ENCODE data around the gene C1QTNF3.
"Not testable (repeated sequence)": the region's sequence is repeated elsewhere in the genome, so short reads cannot be mapped to it uniquely, and the experiment has no call there.

C1QTNF3 gene

DNA sequence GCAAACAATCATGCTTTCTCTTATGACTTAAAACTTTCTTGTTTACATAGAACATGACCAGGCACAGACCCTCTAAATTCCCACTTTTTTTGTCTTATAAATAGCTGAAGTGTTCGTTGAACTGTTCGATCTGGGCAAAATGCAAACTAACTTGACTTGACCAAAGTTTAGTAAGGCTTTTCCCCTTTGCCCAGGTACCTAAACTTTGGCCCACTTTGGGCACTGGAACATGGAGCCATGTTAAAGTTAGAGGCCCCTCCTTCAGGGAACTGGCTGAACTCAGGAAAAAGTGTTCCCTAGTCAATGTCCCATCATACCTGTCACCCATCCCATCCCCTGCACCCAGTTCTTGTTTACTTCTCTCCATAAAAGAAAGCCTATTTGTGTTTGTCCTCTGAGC lies 25.8 kb downstream of the C1QTNF3 start:
- DNase-seq, result no peak

DNA sequence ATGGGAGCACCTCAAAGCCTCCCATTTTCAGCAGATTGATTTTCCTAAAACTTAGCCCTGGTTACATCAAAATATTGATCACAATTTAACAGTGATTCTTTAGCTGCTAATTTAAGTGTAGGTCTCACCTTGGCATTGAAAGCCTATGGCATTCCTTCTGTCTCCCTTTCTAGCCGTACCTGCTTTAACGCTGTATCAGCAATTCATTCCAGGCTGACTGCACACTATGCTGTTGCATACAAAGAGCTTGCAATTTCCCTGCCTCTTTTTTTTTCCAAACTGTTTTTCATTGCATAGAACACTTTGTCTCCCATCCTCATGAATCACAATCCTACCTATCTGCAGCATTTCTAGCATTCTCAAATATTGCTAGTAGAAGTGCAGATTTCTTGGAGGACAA lies 26.3 kb downstream of the C1QTNF3 start:
- DNase-seq, result no peak

DNA sequence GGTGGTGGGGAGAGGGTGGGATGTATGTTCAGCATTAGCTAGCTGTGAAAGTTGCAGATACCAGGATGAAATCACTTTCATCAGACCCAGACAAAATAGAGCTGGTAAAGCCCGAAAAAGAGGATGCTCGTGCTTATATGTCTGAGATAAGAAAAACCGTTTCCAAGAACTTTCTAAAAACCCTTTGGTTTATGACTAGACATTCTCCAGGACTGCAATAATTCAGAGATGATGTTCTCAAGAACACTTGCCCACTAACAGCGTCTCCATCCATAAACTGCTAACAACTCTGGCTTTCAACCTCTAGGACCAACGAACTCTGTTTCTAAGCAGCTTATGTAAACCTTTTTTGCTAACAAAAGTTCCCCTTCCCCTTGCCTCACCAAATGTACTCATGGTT lies 26.8 kb downstream of the C1QTNF3 start:
- no peak for DNase-seq

DNA sequence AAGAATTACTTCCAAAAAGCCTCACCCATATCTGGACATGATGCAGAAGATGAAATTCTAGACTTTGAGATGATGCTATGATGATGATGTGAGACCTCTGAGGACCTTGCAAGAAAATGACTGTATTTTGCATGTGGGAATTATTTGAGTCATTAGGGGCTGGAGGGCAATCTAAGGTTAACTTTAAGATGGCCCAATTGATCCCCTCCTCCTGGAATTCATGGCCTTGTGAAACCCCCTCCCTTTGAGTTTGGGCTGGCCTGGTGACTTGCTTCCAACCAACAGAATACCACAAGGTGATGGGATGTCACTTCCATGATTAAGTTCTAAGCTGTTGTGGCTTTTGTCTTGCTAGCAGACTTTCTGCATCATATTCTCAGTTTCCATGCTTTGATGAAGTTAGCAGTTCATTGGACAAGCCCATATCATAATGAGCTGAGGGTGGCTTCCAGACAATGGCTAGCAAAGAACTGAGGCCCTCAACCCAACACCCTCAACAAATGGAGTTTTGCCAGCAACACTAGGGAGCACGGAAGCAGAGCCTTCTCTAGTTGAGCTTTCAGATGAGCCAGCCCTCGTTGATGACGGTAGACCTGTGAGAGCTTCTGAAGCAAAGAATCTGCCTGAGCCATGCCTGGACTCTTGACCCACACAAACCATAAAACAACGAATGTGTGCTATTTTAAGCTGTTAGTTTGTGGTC lies 27.7 kb downstream of the C1QTNF3 start:
- DNase-seq, result no peak

DNA sequence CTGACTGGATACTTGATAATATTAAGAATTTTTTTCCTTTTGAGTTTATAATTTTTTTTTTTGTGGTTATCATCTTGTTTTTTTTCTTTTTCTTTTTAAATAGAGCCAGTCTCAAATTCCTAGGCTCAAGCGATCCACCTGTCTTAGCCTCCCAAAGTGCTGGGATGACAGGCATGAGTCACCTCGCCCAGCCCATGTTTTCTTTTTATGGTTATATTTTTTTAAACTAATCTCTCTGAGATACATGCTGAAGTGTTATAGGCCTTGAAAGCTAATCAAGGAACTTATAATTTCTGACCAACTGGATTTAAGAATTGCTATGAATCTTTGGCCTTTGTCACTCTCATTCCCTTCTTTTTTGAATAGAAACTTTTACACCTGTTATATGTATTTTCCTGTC lies 28.4 kb downstream of the C1QTNF3 start:
- DNase-seq, result no peak

DNA sequence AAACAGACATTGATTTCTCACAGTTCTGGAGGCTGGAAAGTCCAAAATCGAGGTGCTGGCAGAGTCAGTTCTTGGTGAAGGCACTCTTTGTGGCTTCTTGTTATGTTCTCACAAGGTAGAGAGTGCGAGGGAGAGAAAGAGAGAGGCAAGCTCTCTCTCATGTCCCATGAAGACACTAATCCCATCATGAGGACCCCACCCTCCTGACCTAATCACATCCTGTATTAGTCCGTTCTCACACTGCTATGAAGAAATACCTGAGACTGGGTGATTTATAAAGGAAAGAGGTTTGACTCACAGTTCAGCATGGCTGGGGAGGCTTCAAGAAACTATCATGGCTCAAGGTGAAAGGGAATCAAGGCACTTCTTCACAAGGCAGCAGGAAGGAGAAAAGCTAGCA lies 29.5 kb downstream of the C1QTNF3 start:
- DNase-seq, result no peak

DNA sequence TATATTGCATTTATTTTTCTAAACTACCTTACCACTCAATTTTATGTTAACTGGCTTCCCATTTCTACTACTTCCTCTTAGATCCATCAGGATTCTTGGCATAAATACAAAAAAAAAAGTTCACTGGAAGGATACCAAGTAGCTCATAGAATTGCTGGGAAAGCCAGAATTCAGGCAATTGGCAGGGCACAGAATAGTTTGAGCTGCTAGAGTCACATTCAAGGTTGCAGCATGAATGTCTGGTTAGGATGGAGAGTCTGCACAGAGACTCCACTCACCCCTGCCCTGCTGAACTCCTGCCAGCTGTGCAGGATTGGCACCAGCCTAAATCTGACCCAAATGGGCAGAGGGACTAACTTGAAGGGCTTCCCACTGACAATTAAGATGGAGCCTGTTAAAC lies 30.2 kb downstream of the C1QTNF3 start:
- no peak for DNase-seq

DNA sequence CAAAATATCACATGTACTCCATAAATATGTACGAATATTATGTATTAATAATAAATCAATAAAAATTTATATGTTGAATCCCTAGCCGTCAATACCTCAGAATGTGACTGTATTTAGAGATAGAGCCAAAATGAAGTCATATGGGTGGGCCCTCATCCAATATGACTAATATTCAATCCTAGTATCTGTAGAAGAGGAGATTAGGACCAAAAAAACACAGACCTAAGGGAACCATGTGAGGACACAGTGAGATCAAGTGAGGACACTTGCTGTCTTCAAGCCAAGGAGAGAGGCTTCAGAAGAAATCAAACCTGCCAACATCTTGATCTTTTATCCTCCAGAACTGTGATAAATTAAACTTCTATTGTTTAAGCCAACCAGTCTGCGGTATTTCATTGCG lies 31.5 kb downstream of the C1QTNF3 start:
- no peak for DNase-seq

DNA sequence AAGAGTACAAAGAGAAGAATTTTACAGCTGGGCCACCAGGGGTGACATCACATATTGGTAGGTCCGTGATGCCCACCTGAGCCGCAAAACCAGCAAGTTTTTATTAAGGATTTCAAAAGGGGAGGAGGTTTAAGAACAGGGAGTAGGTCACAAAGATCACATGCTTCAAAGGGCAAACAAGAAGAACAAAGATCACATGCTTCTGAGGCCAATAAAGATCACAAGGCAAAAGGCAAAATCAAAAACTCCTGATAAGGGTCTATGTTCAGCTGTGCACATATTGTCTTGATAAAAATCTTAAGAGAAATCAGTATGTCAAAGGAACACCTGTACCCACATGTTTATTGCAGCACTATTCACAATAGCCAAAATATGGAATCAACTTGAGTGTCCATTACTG lies 32.9 kb downstream of the C1QTNF3 start:
- DNase-seq, result not testable (repeated sequence)

DNA sequence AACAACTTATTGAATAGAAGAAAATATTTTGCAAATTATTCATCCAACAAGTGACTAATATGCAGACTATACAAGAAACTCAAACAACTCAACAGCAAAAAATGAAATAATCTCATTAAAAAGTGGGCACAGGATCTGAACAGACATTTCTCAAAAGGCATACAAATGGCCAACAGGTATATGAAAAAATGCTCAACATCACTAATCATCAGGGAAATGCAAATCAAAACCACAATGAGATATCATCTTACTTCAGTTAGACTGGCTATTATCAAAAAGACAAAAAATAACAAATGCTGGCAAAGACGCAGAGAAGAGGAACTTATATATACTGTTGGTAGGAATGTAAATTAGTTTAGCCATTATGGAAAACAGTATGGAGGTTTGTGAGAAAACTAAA lies 33.4 kb downstream of the C1QTNF3 start:
- peak; percentile 20 for DNase-seq

DNA sequence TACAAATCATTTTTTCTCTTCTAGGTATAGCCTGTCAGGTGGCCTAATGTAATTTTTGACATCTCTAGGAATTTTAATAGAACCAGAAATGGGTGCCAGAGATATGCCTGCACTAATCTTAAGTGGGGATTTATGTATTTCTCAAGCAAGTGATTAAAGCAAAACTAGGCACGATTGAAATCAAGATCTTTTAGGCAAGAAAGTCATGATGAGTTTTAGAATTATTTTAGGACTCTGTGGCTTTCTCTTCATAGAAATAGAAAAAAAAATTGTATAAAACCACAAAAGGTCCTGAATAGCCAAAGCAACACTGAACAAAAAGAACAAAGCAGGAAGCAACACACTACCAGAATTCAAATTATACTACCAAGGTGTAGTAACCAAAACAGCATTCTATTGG lies 34.2 kb downstream of the C1QTNF3 start:
- DNase-seq, result no peak

DNA sequence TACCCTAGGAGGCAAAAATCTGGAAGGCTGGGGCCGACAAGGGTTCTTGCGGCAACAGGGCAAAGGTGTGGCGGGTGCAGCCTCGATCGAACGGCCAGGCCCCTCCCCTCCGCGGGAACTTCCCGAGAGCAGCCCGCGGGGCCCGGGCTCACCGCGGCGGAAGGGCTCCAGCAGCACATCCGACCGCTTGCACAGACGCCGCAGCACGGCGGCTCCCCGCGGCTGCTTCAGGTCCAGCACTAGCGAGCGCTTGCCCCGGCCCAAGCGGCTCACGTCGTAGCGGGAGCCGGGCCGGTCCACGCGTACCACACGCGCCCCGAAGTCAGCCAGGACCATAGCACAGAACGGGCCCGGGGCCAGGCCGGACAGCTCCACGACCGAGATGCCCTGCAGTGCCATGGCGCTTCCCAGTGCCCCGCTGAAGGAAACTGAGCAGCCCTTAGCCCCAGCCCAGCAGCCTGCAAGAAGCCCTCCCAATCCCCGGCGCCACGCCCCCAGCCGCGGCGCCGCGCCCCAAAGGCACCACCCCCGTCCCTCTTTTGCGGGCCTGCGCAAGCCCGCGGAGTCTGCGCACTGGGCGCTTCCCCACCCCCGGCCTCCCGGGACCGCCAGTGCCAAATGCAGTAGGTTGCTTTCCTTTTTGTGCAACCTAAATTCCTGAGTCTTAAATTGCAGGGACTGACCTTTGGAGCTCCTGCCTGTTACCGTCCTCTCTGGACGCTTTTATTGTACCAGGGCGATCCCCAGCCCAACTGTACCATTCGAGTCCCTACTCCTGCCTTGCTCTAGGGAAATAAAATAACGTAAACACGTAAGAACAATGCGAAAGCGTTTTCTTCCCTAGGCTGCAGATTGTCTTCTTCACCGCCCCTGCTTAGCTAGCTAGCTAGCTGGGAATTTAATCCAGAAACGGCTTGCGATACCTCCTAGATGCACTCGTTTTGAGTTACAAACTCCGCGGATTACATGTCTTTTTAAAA lies 35.1 kb downstream of the C1QTNF3 start, which contains the start of gene AMACR:
TSS of gene AMACR (minus strand) at position 430 of the 980 bp plus-strand sequence. CDS start at position 399, 31 bp downstream.
- peak; percentile 96 for DNase-seq

DNA sequence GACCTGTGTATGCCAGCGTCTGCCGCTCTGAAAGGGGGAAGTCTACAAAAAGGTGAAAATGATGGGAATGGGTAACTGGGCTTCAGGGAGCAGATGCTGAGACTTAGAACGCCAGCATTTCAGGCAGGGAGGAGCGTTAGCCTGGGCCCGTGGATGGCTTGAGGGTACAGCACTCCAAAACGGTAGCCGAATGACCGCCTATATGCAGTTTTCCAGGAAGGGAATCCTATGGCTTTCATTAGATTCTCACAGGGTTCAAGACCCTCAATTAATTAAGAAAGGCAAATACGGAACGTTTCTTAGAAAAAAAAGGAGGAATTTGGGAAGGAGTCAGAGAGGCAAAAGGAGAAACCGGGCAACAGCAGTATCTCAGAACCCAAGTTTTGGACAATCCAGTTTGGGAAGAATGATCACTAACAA lies 35.8 kb downstream of the C1QTNF3 start:
- DNase-seq, result peak; percentile 22

DNA sequence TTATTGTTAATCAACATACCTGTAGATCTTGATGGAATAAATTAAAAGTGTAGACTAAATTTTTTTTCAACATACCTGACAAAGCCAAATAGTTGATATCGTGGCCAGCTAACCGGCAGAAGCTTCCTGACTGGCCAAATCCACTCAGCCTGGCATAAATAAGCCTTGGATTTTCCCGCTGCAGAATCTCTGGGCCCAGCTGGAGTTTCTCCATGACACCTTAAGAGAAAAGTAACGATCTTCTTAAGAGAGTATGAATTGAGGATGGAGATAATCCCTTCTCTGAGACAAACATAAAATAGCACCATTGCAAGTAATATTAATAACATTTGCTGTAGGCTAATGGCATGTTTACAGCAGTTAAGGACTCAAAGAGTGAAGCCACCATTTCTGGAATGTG lies 37.3 kb downstream of the C1QTNF3 start:
- DNase-seq, result no peak

DNA sequence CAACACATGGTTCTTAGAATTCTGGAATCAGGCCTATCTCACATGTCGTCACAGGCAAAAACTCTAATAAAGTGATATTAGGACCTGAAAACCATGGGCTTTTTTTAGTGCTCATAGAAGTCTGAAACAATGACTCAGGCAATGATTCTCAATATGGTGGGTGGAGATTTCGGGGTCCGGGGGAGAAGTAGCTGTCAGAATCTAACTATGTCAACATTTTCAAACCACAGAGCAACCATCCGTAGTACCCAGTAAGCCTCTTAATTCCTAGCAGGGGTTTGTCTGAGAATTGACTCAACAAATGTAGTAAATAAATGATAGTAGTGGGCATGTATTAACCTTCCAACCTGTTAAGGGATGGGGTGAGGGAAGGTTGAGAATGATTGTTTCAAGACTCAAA lies 37.8 kb downstream of the C1QTNF3 start:
- DNase-seq, result peak; percentile 16

DNA sequence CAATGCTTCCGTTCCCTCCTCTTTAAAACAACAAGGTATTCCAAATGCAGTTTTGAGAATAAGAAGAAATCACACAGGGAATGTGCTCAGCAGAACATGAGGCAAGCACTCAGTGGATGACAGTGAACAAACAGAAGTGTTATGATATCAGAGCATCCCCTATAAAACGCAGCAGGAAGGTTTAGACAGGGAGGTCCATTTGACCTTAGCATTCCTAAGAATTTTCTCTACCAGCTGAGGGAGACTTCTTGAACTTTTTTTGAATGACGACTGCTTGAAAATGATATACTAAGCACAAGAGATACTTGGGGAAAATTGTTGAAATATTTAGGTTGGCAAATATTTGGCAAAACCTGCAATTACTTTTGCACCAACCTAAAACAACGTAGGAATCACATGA lies 39.1 kb downstream of the C1QTNF3 start:
- DNase-seq, result peak; percentile 55

DNA sequence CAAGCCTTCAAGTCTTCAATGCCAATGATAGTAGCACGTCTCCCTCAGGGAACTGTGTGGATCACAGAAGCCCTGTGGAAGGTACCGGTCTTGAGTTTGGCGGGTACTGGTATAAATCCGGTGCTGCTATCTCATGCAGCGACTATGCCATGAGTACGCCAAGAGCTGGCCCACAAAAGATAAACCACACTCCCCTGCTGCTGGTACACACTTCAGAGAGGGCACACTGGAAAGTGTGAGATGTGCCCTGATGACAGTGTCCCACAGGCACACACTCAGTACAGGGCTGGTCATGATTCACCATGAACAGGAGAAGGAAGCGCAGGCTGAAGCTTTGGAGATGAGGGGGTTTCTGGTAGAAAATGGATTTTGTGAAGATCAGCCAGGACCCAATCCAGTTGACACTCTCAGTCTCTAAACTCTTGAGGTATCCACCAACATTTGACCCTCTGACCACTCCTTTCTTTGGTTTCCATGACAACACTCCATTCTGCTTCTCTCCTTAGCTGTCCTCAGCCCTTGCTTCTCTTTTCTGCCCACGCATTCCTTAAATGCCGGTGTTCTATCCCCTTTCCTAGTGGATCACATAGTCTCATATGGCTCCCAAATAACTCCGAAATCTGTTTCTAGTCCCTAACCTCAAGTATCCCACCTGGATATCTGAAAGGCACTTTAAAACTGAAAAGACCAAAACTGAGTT lies 40.2 kb downstream of the C1QTNF3 start:
- DNase-seq, result peak; percentile 34

DNA sequence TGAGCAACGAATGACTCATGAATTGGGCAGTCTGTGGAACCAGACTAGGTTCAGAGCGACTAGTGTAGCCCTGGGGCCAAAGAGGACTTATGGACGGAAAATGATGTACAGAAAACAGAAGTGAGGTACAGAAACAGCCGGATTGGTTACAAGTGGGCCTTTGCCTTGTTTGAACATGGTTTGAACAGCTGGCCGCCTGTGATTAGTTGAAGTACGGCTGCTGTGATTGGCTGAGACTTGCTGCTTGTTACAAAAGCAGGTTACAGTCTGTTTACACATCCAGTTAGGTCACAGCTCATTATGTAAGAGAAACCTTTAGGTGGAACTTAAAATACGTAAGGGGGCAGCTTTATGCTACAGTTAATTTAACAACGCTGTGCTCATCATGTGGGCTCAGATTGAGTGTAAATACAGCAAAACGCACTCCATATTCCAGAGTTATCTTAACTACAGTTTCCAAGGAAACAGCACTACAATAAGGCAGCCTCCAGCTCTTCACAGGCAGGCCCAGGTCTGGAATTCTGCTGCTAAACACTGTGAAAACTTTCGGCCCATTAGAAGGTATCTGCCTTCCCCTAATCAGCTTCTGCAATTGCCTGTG lies 41.7 kb downstream of the C1QTNF3 start:
- peak; percentile 21 for DNase-seq

DNA sequence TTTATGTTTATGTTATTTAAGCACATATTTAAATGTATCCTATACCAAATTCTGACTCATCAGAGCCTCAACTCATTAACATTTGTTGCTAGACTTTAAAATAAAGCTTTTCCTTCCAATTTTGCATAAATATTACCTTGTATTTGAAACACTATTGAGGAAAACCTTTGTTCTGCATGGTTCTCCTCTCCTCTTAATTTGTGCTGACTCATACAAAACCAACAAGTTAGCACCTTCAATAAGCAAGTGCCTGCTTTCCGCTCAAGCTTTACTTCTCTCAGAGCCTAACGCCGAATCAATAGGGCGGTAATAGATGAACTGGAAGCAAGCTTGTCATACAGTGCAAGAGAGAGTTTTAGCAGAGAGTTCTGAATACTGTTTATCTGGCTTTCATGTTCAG lies 43.0 kb downstream of the C1QTNF3 start:
- DNase-seq, result no peak

DNA sequence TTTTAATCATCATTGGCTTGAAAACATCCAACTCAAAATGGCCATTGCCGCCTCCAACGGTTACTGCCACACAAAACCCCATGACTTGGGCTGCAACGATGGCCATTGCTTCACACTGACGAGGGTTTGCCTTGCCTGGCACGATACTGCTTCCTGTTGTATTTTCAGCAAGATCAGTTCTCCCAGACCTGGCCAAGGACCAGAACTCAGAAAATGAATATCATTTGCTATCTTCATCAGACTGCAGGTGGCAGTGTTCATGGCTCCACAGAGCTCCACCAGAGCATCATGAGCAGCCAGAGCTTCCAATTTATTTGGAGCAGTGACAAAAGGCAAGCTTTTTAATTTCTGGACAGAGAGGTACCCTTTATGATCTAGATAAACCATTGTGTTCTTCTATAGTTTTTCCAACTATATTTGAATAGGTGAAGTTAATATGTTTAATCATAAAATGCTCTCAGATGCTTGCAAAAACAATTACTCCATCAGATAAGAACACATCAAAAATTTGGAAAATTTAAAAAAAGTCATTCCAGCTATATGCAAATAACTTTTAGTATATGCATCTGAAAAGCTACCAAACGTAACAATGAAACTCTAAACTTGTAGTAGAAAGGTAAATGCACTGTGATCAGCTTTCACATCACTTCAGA lies 45.6 kb downstream of the C1QTNF3 start:
- peak; percentile 83 for DNase-seq

DNA sequence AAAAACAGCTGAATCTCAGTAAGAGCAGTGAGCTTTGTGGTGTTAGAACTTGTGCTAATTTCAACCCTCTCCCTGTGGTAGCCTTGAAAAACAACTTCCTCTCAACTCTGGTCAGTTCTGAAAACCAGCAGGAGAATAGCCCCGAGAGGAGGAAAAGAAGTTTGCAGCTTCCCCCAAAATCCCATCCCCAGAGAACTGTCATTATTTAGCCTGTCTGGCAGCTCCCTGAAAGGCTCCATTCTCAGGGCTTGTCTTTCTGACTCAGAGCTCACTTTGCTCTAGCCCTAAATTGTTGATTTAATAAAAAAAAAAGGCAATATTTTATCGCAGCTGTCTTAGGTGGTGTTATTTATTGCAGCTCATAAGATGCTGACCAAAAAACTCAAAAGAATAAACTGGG lies 47.1 kb downstream of the C1QTNF3 start:
- DNase-seq, result no peak

DNA sequence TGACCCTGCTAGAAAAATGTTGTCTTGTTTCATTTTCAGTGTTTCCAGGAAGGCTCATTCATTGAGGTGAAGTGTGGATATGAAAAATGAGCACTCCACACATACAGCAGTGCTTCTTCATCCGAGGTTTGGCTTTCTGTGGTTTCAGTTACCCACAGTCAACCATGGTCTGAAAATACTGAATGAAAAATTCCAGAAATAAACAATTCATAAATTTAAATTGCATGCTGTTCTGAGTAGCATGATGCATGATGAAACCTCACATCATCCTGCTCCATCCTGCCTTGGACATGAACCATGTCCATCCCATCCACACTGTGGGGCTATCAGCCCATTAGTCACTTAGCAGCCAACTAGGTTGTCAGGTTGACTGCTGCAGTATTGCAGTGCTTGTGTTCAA lies 48.2 kb downstream of the C1QTNF3 start:
- DNase-seq, result peak; percentile 58

Measured in EL (cell line).